Measurements from ENCODE around the gene RTP5.
"Not testable (repeated sequence)": the region's sequence is repeated elsewhere in the genome, so short reads cannot be mapped to it uniquely, and the experiment has no call there.

RTP5 gene

GRCh38 chr2:241922411-241922810 lies 52.9 kb downstream of the RTP5 start:
- no peak for DNase-seq (ENCODE audit: low spot score)

DNA sequence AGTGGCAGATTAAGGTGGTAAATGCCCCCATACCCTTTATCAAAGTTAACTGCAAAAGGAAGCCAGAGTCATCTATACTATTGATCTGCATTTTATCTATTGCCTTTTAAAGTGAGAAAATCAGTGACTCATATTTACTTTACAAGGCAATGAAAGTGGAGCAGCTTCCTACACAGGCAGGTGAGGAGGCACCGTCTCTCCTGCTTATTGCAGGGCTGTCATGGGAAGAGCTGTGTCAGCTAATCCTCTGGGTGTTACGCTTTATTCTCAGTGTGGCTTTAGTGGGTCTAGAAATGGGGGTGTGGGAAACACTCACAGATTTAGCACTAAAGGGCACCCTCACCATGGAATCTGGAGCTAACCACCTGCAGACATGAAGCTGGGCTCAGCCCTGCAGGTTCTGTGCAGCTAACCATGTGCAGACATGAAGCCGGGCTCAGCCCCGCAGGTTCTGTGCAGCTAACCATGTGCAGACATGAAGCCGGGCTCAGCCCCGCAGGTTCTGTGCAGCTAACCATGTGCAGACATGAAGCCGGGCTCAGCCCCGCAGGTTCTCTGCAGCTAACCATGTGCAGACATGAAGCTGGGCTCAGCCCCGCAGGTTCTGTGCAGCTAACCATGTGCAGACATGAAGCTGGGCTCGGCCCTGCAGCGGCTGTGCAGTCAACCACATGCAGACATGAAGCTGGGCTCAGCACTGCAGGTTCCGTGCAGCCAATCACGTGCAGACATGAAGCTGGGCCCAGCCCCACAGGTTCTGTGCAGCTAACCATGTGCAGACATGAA lies 53.5 kb downstream of the RTP5 start:
- DNase-seq (ENCODE audit: low spot score), result not testable (repeated sequence)
